Measurements from ENCODE around the gene RBM15. TPM values are rescaled to one million over a fixed set of nuclear protein-coding genes. Genes with fewer than 3 reads are reported as not detected.

RBM15 gene
- total RNA-seq, 1 donor from 2014 or later: 20.4 TPM

DNA sequence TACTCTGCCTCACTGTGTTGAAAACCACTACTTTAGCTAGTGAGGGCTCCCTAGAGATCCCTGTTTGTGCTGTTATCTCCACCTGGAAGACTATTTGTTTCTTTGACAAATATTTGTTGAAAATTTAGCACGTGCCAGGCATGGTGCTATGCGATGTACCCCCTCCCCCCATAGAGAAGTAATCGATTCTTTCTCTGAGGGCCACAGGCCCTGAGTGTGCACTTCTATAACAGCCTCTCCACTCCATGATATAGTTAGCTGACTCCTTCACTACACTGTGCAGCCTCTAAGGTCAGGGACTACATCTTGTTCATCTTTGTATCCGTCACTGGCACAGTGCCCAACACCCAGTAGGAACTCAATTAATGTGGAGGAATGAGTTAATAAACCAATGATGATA lies 17.3 kb upstream of the RBM15 start:
- no peaks in the 10 kb centered on the region for H3K4me1 Mint-ChIP-seq (ENCODE audit: low read depth, unreplicated experiment)
- H3K9me3 Mint-ChIP-seq (ENCODE audit: unreplicated experiment): peaks cover 4% of the 10 kb centered on the region
- no peaks in the 10 kb centered on the region for H3K27me3 ChIP-seq (ENCODE audit: insufficient read depth, low read length)
- TF ChIP-seq EZH2 (IDR thresholded peaks at IDR 0.05; ENCODE audit: insufficient read depth, low read length): no peak
- TF ChIP-seq, protein P1, sequence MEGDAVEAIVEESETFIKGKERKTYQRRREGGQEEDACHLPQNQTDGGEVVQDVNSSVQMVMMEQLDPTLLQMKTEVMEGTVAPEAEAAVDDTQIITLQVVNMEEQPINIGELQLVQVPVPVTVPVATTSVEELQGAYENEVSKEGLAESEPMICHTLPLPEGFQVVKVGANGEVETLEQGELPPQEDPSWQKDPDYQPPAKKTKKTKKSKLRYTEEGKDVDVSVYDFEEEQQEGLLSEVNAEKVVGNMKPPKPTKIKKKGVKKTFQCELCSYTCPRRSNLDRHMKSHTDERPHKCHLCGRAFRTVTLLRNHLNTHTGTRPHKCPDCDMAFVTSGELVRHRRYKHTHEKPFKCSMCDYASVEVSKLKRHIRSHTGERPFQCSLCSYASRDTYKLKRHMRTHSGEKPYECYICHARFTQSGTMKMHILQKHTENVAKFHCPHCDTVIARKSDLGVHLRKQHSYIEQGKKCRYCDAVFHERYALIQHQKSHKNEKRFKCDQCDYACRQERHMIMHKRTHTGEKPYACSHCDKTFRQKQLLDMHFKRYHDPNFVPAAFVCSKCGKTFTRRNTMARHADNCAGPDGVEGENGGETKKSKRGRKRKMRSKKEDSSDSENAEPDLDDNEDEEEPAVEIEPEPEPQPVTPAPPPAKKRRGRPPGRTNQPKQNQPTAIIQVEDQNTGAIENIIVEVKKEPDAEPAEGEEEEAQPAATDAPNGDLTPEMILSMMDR (IDR thresholded peaks at IDR 0.05; ENCODE audit: insufficient read depth, low read depth, low read length): no peak
- H3K9ac ChIP-seq (ENCODE audit: low read length): no peak overlapping the region
- H3K4me2 ChIP-seq (ENCODE audit: low read length): no peak overlapping the region
- H3K4me3 ChIP-seq (ENCODE audit: insufficient read depth, low read depth, low read length): no peak overlapping the region
- FAIRE-seq (no peak), DNase-seq (ENCODE audit: low read depth) (no peak)
- peaks cover 5% of the 10 kb centered on the region for H3K27me3 Mint-ChIP-seq (ENCODE audit: low read depth, unreplicated experiment)
- no peaks in the 10 kb centered on the region for H3K36me3 Mint-ChIP-seq (ENCODE audit: low read depth, unreplicated experiment)
- H3K4me3 Mint-ChIP-seq (ENCODE audit: unreplicated experiment): no peak overlapping the region
- no peaks in the 10 kb centered on the region for H3K4me1 ChIP-seq (ENCODE audit: insufficient read depth, low read length)
- H4K20me1 ChIP-seq (ENCODE audit: insufficient read depth, low read length): no peaks in the 10 kb centered on the region
- no peak overlapping the region for H2AFZ ChIP-seq (ENCODE audit: low read depth, low read length)
- no peak overlapping the region for H3K27ac Mint-ChIP-seq (ENCODE audit: unreplicated experiment)
- no peaks in the 10 kb centered on the region for H3K36me3 ChIP-seq (ENCODE audit: insufficient read depth, low read length)
- H3K79me2 ChIP-seq (ENCODE audit: insufficient read depth, low read length): no peaks in the 10 kb centered on the region
- no peak overlapping the region for H3K27ac ChIP-seq (ENCODE audit: low read depth, low read length)
- no peaks in the 10 kb centered on the region for H3K9me3 ChIP-seq (ENCODE audit: insufficient read depth, low read depth, low read length)

- H4K20me1 ChIP-seq (ENCODE audit: insufficient read depth, low read length): no peaks in the 10 kb centered on the region
- TF ChIP-seq, protein P1 (IDR thresholded peaks at IDR 0.05; ENCODE audit: insufficient read depth, low read depth, low read length): no peak
- TF ChIP-seq EZH2 (IDR thresholded peaks at IDR 0.05; ENCODE audit: insufficient read depth, low read length): no peak
- Mint-ChIP-seq H3K36me3 (ENCODE audit: low read depth, unreplicated experiment) (no peaks in the 10 kb centered on the region), H3K27ac (ENCODE audit: unreplicated experiment) (no peak overlapping the region), H3K4me3 (ENCODE audit: unreplicated experiment) (no peak overlapping the region), H3K9me3 (ENCODE audit: unreplicated experiment) (peaks cover under 1% of the 10 kb centered on the region), H3K4me1 (ENCODE audit: low read depth, unreplicated experiment) (no peaks in the 10 kb centered on the region), H3K27me3 (ENCODE audit: low read depth, unreplicated experiment) (peaks cover under 1% of the 10 kb centered on the region)
- H3K36me3 ChIP-seq (ENCODE audit: insufficient read depth, low read length): no peaks in the 10 kb centered on the region
- no peak overlapping the region for H3K4me2 ChIP-seq (ENCODE audit: low read length)
- no peaks in the 10 kb centered on the region for H3K9me3 ChIP-seq (ENCODE audit: insufficient read depth, low read depth, low read length)
- no peak overlapping the region for H3K27ac ChIP-seq (ENCODE audit: low read depth, low read length)
- H2AFZ ChIP-seq (ENCODE audit: low read depth, low read length): no peak overlapping the region
- no peaks in the 10 kb centered on the region for H3K79me2 ChIP-seq (ENCODE audit: insufficient read depth, low read length)
- no peaks in the 10 kb centered on the region for H3K27me3 ChIP-seq (ENCODE audit: insufficient read depth, low read length)
- DNase-seq (ENCODE audit: low read depth) (no peak), FAIRE-seq (no peak)
- no peak overlapping the region for H3K9ac ChIP-seq (ENCODE audit: low read length)
- no peaks in the 10 kb centered on the region for H3K4me1 ChIP-seq (ENCODE audit: insufficient read depth, low read length)
- no peak overlapping the region for H3K4me3 ChIP-seq (ENCODE audit: insufficient read depth, low read depth, low read length)
Measured at GRCh38 chr1:110324667-110325066, 14.5 kb upstream of the RBM15 start.

DNA sequence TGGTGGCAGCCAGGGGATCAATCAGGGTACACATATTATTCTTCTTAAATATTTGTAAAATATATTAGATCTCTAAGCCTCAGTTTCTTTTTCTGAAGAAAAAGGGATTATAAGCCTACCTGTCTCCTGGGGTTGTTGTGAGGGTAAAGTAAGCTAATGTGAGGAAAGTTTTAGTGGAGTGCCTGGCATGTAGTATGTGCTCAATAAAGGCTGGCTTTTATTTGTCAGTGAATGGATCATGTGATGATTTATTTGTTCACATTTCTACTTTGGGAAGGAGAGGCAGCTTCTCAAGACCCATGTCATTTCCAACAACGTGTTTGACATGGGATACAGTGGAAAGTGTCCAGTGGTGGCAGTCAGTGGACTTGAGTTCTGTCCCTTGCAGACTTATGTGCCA lies 12.4 kb upstream of the RBM15 start:
- no peaks in the 10 kb centered on the region for H3K27me3 Mint-ChIP-seq (ENCODE audit: low read depth, unreplicated experiment)
- H3K36me3 ChIP-seq (ENCODE audit: insufficient read depth, low read length): no peaks in the 10 kb centered on the region
- no peak overlapping the region for H3K4me2 ChIP-seq (ENCODE audit: low read length)
- DNase-seq (ENCODE audit: low read depth) (no peak), FAIRE-seq (no peak)
- H3K4me1 ChIP-seq (ENCODE audit: insufficient read depth, low read length): no peaks in the 10 kb centered on the region
- no peaks in the 10 kb centered on the region for H3K79me2 ChIP-seq (ENCODE audit: insufficient read depth, low read length)
- H3K36me3 Mint-ChIP-seq (ENCODE audit: low read depth, unreplicated experiment): no peaks in the 10 kb centered on the region
- H3K9me3 ChIP-seq (ENCODE audit: insufficient read depth, low read depth, low read length): no peaks in the 10 kb centered on the region
- H3K4me1 Mint-ChIP-seq (ENCODE audit: low read depth, unreplicated experiment): no peaks in the 10 kb centered on the region
- no peak overlapping the region for H3K9ac ChIP-seq (ENCODE audit: low read length)
- no peak overlapping the region for H2AFZ ChIP-seq (ENCODE audit: low read depth, low read length)
- H3K27ac ChIP-seq (ENCODE audit: low read depth, low read length): no peak overlapping the region
- H3K9me3 Mint-ChIP-seq (ENCODE audit: unreplicated experiment): no peaks in the 10 kb centered on the region
- H4K20me1 ChIP-seq (ENCODE audit: insufficient read depth, low read length): no peaks in the 10 kb centered on the region
- no peak overlapping the region for H3K4me3 ChIP-seq (ENCODE audit: insufficient read depth, low read depth, low read length)
- no peak overlapping the region for H3K27ac Mint-ChIP-seq (ENCODE audit: unreplicated experiment)
- no peaks in the 10 kb centered on the region for H3K27me3 ChIP-seq (ENCODE audit: insufficient read depth, low read length)
- TF ChIP-seq EZH2 (IDR thresholded peaks at IDR 0.05; ENCODE audit: insufficient read depth, low read length): no peak
- no peak overlapping the region for H3K4me3 Mint-ChIP-seq (ENCODE audit: unreplicated experiment)
